ENCODE results near the gene PARD3.
"Not testable (repeated sequence)": the region's sequence is repeated elsewhere in the genome, so short reads cannot be mapped to it uniquely, and the experiment has no call there.

PARD3 gene

DNA sequence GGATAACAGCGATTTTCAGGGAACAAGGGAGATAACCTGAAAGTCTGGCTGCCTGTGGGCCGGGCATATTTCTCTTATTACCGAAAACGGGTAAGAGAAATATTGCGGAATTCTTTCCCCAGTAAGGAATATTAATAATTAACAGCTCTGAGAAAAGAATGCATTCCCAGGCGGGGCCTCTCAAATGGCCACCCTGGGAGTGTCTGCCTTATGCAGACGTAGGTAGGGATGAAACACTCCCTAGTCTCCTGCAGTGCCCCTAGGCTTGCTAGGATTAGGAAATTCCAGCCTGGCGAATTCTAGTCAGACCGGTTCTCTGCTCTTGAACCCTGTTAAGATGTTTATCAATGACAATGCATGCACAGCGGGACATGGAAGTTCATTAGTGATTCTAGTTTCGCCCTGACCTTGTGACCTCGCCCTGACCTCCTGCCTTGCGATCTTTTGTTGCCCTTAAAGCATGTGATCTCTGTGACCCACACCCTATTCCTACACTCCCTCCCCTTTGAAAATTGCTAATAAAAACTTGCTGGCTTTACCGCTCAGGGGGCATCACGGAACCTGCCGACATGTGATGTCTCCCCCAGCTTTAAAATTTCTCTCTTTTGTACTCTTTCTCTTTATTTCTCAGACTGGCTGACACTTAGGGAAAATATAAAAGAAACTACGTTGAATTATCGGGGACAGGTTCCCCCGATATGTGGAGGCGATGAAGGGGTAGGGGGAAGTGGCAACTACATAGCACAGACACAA, 387.8 kb downstream of the PARD3 start:
- not testable (repeated sequence) for DNase-seq (ENCODE audit: low read depth in 2 of 2)

DNA sequence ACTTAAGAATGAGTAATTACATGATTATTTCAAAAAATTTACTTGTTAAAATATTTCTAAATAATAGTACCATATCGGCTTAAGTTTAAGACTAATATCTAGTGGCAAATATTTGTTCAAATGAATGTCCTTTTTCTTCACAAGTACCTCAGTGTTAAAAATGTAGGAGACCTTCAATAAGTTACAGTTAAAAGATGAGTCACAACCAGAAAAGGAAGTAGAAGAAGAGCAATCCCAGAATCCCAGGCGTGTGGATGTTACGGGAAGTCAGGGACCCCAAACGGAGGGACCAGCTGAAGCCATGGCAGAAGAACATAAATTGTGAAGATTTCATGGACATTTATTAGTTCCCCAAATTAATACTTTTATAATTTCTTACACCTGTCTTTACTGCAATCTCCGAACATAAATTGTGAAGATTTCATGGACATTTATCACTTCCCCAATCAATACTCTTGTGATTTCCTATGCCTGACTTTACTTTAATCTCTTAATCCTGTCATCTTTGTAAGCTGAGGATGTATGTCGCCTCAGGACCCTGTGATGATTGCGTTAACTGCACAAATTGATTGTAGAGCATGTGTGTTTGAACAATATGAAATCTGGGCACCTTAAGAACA, 388.4 kb downstream of the PARD3 start:
- not testable (repeated sequence) for DNase-seq (ENCODE audit: low read depth in 2 of 2)

DNA sequence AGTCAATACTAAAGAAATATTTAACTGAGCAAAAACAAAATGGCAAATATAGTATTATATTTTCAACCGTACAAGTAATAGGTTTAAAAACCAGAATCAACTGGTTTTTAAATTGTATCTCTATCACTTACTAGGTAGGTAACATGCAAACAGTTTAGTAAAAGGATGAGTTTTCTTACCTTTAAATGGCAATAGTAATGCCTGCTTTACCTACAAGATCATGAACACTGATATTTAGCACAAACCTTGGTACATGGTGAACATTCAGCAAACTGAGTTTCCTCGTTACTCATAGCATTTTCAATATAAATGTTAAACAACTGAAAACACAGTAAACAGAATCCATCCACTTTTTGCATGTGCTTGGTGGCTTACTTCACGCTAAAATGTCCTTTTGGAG, 389.1 kb downstream of the PARD3 start:
- DNase-seq (ENCODE audit: low read depth in 2 of 2): no peak

DNA sequence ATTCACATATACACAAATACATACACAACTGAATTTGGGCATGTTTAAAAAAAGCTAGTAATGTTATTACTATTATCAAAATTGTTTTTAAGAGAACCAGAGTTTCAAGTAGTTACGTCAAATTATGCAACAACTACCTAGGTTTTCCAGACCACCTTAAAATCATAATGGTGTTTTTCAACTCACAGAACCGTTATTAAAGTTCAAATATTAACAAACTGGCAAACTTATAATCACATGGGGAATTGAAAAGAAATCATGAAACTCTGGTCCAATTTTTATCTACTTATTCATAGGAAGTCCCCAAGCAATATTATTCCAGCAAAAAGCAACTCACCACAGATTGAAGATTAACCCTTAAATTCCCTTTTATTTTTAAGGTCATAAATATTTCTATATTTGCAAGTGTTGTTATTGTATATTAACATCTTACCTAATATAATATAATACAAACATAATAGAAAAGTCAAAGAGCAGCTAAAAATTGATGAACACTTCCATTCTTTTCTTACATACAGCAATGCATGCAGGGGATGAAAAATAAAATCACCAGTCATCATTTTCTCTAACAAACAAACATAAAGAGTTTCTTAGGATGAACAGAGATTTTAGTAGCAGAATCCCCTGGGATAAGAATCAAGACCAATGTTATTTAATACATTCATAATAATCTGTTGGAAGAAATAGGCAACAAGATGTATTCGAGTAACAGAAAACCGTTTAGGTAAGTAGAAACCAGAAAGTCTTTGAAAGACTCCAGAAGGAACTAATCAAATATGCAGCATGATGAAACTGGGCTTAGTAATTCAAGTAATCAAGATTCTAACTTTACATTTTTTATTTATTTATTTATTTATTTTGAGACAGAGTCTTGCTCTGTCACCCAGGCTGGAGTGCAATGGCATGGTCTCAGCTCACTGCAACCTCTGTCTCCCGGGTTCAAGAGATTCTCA, 391.1 kb downstream of the PARD3 start:
- DNase-seq (ENCODE audit: low read depth in 2 of 2): no peak

DNA sequence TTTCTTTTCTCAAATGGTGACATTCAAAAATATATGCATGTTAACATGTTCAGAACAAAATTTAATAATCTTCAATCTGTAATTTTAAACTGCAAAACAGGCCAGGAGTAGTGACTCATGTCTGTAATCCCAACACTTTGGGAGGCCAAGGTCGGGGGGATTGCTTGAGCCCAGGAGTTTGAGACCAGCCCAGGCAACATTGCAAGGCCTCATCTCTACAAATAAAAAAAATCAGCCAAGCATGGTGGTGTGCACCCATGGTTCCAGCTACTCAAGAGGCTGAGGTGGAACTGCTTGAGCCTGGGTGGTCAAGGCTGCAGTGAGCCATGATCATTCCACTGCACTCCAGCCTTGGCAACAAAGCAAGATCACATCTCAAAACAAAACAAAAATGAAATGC, 394.3 kb downstream of the PARD3 start:
- no peak for DNase-seq (ENCODE audit: low read depth in 2 of 2)

DNA sequence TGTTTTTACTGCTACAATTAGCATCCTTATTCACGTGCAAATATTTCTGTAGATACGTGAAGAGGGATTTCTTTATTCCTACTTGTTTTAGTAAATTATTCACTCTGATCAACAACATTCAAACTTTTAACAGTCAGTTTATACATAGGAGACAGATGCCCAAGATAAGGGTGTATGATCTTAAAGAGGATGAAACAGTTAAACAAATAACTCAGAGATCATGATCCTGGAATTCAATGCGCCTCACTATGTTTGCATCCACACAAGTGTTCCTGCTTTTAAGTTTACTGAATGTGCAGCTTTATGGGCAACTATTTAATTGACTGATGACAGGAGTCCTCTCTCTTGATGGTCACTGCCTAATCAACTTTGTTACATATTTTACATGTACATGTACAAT, 394.8 kb downstream of the PARD3 start:
- no peak for DNase-seq (ENCODE audit: low read depth in 2 of 2)

DNA sequence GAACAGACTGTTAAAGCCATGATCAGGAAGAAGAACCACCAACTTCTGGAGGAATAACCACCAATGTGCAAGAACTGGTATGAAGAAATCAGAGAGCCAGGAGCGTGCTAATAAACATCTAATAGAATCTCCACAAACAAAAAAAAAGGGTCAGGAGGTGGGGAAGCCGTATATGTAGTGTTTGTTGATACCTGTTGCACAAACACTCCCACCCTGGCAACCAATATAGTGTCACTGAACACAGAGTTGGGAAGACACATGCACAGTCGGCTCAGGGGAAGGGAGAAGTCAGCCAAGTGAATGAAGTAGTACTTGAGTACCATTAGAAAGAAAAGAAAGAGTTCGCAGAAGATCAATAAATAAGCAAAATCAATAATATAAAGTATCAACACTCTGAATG, 400.1 kb downstream of the PARD3 start:
- DNase-seq (ENCODE audit: low read depth in 2 of 2): no peak

DNA sequence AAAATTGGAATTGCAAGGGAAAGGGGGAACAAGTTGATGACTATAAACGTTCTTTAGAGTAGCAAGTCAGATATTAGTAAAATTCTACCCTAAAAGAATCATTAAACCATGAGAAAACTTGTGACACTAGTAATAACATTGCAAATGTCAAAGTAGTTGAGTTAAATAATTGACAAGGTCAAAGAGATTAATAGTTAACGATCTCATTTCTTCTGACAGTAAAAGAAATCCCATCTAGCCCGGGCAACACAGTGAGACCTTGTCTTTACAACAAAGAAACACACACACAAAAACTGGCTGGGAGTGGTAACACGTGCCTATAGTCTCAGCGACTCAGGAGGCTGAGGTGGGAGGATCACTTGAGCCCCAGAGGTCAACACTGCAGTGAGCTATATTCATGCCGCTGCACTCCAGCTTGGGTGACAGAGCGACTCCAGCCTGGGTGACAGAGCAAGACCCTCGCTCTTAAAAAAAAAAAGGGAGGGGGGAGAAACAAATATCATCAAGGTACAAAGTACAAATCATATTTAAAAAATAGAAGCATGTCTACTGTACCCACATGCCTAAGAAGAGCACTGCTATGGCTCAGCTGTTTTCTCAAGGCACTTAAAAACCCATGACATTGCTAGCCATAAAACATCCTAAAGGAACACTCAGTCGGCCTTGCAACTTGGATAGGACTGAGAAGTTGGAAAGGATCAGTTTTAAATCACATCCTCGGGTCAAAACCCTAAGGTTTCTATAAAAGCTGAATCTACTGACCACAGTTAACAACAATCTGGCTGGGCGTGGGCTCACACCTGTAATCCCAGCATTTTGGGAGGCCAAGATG, 401.1 kb downstream of the PARD3 start:
- no peak for DNase-seq (ENCODE audit: low read depth in 2 of 2)

DNA sequence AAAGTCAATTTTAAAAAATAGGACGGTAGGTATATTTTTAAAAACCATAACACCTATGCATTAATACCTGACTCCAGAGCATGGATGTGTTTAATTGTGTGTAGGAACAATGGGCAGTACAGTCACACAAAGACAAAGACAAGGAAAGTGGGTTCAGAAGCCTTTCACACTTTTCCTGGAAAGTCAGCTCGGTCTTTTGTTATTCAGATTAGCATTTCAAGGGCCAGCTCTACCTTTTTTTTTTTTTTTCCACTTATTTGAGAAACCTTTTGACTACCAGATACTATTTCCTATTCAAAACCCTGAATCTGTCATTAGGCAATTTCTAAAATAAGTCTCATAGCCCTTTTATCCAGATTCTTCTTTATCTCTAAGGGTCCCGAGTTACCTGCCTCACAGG, 401.9 kb downstream of the PARD3 start:
- no peak for DNase-seq (ENCODE audit: low read depth in 2 of 2)

DNA sequence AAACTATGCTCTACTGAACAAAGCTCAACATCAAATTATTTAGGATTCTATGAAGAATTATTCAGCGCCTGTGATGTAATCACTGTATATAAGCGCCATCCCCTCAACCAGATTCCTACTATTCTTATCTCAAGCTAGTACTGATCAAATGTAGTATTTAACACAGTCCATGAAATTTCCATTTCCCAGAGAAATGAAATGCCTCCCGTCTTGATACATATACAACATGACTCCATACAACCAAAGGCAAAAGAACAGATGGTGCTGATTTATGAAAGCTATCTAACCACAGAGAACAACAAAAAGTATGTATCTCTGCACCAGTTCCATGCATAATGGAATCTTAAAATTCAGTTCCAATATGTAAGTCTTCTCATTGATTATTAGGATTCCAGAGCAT, 406.1 kb downstream of the PARD3 start:
- DNase-seq (ENCODE audit: low read depth in 2 of 2): no peak

DNA sequence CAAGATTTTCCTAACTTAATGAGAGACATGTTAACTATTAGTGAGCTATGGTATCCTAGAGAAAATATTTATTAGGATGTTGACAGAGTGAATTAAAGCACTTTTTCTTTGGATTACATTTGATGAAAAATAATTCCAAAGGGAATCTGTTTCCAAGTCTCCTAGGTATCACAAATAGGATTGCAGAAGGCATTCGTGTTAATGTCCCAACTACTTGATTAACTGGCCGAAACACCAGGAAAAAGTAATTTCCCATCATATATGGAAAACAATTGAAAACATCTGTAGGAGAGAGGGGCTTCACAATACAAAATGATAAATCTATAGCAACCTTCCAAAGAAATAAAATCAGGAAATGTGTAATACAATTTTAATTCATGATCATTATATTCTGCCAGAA, 406.7 kb downstream of the PARD3 start:
- DNase-seq (ENCODE audit: low read depth in 2 of 2): no peak

DNA sequence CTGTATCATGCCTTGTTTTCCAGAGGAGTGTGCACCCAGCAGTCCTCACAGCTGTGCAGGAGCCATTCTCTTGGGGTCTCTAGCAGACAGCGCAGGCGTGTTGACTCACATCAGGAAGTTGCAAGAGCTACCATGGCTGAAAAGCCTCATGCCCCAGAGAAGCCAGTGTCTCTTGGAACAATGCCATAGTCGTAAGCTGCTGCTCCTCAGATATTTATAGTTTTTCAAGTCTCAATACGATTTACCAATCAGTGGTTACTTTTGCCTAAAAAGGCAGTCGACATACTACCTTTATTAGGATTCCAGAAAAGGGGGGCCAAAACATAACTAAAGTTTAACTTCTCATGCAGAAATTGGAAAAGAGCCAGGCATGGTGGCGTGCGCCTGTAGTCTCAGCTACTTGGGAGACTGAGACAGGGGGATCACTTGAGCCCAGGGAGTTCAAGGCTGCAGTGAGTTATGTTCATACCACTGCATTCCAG, 407.7 kb downstream of the PARD3 start:
- no peak for DNase-seq (ENCODE audit: low read depth in 2 of 2)

DNA sequence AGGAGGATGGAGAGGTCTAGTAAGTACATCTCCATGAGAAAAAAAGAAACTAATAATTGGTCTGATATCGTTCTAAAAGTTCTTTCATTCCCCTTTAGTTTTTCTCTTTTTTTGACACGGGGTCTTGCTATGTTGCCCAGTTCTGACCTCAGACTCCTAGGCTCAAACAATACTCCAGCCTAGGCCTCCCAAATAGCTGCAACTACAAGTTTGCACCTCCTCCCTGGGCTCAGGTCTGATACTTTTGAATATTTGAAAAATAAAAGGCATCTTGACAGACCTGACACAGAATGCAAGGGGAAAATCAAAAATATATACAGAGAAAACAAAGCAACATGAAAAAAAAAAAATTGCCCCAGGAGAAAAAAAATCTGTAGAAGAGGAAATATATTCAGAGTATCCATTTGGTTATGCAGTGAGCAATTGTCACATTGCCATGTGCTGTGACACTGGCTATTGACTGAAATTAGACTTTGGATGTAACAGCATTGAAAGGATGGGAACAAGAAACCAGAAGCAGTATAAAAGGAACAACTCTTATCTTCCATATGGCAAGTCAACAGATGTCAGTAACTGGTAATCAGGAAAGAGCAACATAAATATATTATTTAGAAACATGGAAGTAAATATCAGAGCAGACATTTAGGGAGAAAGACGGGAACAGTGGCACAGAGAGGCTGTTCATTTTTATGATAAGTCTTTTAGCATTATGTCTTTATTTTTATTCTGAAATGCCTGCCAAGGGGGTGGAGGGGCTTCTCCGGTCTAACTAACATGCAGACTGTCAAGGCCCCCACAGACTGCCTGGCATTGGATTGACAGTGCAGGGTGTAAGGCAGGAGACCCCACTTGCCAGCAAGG, 408.4 kb downstream of the PARD3 start:
- DNase-seq (ENCODE audit: low read depth in 2 of 2): no peak

DNA sequence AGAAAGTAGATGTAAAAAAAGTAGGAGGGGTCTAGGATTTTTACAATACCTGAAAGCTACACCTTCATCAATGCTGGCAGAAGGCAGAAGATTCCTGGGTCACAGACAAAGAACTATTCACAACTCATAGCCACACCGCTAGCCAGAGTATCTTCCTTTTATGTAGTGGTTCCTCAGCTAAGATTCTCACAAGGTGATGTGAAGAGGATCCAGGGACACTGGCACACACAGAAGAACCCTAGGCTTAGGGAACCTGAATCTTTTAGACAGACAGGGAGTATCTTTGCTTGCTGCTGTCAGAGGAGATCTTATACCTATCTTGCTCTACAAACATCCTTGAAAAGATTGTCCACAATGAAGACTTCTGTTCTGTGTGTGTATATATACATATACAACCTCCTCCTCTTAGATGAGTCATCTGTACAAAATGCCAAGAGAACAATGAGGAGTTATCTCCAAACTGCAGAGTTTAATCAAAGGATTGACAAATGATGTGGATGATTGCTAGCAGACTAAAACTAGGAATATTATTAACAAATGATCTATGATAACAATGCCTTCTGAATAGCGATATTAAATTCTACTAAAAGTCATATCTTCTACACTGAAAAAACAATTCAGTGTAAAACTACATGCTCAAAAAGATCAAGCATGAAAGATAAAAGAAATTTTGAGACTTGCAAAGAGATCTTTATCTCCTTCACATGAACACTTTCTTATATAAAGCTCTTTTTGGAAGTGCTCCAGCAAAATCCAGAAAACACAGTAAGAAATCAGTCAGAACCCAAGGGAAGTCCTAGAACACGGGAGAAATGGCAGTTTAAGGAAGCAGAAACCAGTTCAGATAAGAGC, 409.3 kb downstream of the PARD3 start:
- no peak for DNase-seq (ENCODE audit: low read depth in 2 of 2)

DNA sequence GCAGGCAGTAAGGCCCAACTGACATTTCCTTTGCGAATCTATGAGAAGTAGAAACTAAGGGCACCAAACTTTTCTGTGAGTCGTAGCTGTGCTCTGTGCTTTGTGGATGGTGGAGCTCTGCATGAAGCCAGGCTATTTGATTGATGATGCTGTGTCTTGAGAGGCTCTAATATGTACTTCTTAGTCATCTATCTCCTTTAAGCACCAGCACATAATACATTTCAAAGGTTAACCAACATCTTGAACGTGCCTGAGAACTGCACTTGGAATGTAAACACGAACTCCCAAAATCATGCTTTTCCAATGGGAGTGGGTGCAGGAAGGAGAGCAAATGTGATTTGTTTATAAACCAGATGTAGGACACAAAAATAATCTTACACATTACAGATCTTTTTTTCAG, 411.6 kb downstream of the PARD3 start:
- no peak for DNase-seq (ENCODE audit: low read depth in 2 of 2)

DNA sequence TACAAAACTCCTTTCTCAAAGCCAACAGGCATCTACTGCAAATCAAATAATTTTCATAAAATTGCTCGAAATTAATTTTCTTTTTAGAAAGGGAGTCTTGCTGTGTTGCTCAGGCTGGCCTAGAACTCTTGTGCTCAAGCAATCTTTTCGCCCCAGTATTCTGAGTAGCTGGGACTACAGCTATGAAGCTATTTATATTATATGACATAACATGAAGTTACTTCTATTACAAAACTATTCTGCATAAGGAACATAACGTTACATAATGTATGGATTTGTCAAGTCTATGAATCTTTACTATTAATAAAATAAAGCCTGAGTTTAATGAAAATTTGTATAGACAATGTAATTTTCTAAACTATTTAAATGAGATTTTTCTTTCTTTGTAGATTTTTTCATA, 415.0 kb downstream of the PARD3 start:
- DNase-seq (ENCODE audit: low read depth in 2 of 2): no peak

DNA sequence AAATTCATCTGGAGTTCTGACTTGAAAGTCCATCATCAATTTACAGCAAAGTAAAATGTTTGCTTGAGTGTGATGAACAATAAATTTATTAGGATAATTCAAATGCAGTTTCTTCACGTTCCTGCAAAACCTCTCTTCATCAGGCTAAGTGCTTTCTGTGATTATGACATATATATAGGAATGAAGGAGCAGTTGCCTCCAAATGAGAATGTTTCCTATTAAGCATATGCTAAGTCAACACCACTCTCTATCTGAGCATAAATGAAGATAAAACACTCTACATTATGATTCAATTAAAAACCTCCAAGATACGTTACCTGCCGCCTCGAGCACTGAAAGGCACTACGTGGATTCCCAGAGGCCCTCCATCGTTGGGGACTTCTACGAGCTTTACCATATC, 416.1 kb downstream of the PARD3 start:
- no peak for DNase-seq (ENCODE audit: low read depth in 2 of 2)

DNA sequence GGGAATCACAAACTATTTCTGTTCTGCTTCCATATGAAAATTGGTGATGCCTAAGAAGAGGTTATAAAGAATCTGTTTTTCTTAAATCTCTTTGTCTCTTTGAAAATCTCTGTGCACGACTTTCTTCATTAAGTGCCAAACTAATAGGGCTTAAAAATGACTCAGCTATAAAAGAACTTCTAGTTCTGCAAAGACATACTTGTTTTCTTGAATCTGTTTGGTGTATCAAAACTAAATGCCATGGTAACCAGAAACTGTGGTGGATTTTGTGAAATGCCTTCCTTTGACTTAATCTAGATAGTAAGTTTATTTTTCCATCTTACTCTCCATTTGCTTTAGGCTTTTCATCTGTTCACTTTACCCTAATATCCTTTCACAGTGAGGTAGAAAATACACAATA, 417.8 kb downstream of the PARD3 start:
- DNase-seq (ENCODE audit: low read depth in 2 of 2): no peak

DNA sequence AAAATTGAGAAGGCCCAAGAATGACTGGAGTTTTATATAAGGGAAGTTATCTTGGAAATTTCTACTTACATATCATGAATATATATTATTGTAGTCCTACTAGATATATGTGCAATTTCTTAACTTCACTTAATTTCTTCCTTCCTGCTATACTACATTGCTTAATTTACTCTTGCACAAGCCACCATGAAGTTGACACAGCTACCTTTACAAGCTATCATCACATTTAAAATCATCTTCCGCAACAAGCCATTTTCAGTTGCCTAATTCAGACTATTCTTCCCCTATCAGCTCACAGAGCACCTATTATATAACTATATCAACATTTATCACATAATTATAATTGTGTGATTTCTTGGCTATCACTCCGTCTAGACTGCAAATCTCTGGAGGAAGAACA, 418.4 kb downstream of the PARD3 start:
- DNase-seq (ENCODE audit: low read depth in 2 of 2): no peak
